ENCODE results near the gene PMIS2.

PMIS2 gene

GRCh38 chr19:35552534-35553384 lies 33.2 kb upstream of the PMIS2 start (continued):
- TF ChIP-seq CSDC2 (CRISPR knock-in tag; IDR thresholded peaks at IDR 0.05) (no peak), ESRRG (CRISPR knock-in tag; IDR thresholded peaks at IDR 0.05) (no peak), ZNF70 (CRISPR knock-in tag; IDR thresholded peaks at IDR 0.05) (no peak), ZNF8 (CRISPR knock-in tag; IDR thresholded peaks at IDR 0.05) (no peak), PATZ1 (CRISPR knock-in tag; IDR thresholded peaks at IDR 0.05; ENCODE audit: borderline replicate concordance) (no peak)

- no peak for ATAC-seq
- TF ChIP-seq TOX (CRISPR knock-in tag; IDR thresholded peaks at IDR 0.05; ENCODE audit: borderline replicate concordance) (no peak), ZNF8 (CRISPR knock-in tag; IDR thresholded peaks at IDR 0.05) (no peak), CSDC2 (CRISPR knock-in tag; IDR thresholded peaks at IDR 0.05) (no peak), ZC3H10 (CRISPR knock-in tag; IDR thresholded peaks at IDR 0.05) (no peak), CSRNP3 (CRISPR knock-in tag; IDR thresholded peaks at IDR 0.05) (no peak), ZFP3 (CRISPR knock-in tag; IDR thresholded peaks at IDR 0.05) (no peak), OSR1 (CRISPR knock-in tag; IDR thresholded peaks at IDR 0.05) (no peak)
Observed at GRCh38 chr19:35553385-35554000, 32.5 kb upstream of the PMIS2 start.

GRCh38 chr19:35554076-35554475 lies 31.9 kb upstream of the PMIS2 start:
- no peak for ATAC-seq

More at GRCh38 chr19:35554076-35554475, 31.9 kb upstream of the PMIS2 start:
- TF ChIP-seq PPARA (CRISPR knock-in tag; IDR thresholded peaks at IDR 0.05; ENCODE audit: borderline replicate concordance) (no peak), SNAI2 (CRISPR knock-in tag; IDR thresholded peaks at IDR 0.05) (no peak), BACH2 (CRISPR knock-in tag; IDR thresholded peaks at IDR 0.05; ENCODE audit: borderline replicate concordance) (no peak), CSRNP3 (CRISPR knock-in tag; IDR thresholded peaks at IDR 0.05) (no peak), ZNF70 (CRISPR knock-in tag; IDR thresholded peaks at IDR 0.05) (no peak), TCF4 (CRISPR knock-in tag; IDR thresholded peaks at IDR 0.05; ENCODE audit: borderline replicate concordance) (no peak), POU6F1 (CRISPR knock-in tag; IDR thresholded peaks at IDR 0.05; ENCODE audit: borderline replicate concordance, low read depth) (no peak)
- TF ChIP-seq, protein P1, sequence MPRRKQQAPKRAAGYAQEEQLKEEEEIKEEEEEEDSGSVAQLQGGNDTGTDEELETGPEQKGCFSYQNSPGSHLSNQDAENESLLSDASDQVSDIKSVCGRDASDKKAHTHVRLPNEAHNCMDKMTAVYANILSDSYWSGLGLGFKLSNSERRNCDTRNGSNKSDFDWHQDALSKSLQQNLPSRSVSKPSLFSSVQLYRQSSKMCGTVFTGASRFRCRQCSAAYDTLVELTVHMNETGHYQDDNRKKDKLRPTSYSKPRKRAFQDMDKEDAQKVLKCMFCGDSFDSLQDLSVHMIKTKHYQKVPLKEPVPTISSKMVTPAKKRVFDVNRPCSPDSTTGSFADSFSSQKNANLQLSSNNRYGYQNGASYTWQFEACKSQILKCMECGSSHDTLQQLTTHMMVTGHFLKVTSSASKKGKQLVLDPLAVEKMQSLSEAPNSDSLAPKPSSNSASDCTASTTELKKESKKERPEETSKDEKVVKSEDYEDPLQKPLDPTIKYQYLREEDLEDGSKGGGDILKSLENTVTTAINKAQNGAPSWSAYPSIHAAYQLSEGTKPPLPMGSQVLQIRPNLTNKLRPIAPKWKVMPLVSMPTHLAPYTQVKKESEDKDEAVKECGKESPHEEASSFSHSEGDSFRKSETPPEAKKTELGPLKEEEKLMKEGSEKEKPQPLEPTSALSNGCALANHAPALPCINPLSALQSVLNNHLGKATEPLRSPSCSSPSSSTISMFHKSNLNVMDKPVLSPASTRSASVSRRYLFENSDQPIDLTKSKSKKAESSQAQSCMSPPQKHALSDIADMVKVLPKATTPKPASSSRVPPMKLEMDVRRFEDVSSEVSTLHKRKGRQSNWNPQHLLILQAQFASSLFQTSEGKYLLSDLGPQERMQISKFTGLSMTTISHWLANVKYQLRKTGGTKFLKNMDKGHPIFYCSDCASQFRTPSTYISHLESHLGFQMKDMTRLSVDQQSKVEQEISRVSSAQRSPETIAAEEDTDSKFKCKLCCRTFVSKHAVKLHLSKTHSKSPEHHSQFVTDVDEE (CRISPR knock-in tag; IDR thresholded peaks at IDR 0.05), result no peak

Data from SK-N-SH treated with all-trans-retinoic acid at 6 μM for 48 hours (cell line).